ENCODE measurements around the gene TMEM205.

DNA sequence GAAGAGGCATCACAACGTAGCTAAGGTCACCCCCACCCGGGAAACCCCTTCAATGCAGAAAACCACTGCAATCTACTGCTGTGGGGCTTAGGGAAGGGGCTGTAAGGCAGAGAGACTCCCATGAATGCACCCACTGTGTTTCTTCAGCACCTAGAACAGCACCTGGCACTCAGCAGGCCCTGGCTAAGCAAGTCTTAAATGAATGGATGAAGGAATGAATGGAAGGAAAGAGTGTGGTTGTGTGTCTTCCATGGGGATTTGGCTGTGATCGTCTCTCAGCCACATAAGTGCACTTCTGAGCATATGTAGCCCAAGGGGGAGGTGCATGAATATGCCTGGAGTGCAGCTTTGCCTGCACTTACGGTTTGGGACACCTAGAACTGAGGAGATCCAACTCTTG lies 3.1 kb upstream of the TMEM205 start:
- TF ChIP-seq, protein P1, sequence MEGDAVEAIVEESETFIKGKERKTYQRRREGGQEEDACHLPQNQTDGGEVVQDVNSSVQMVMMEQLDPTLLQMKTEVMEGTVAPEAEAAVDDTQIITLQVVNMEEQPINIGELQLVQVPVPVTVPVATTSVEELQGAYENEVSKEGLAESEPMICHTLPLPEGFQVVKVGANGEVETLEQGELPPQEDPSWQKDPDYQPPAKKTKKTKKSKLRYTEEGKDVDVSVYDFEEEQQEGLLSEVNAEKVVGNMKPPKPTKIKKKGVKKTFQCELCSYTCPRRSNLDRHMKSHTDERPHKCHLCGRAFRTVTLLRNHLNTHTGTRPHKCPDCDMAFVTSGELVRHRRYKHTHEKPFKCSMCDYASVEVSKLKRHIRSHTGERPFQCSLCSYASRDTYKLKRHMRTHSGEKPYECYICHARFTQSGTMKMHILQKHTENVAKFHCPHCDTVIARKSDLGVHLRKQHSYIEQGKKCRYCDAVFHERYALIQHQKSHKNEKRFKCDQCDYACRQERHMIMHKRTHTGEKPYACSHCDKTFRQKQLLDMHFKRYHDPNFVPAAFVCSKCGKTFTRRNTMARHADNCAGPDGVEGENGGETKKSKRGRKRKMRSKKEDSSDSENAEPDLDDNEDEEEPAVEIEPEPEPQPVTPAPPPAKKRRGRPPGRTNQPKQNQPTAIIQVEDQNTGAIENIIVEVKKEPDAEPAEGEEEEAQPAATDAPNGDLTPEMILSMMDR (IDR thresholded peaks at IDR 0.05; ENCODE audit: insufficient read depth, low read depth, low read length) = no peak
- TF ChIP-seq EZH2 (IDR thresholded peaks at IDR 0.05; ENCODE audit: insufficient read depth, low read length) = no peak

Measured in astrocyte (in vitro differentiated cells and primary cell).